Glomerular visceral epithelial cell (primary cell): ENCODE results near the gene COPZ1.
"Not testable (repeated sequence)": the region's sequence is repeated elsewhere in the genome, so short reads cannot be mapped to it uniquely, and the experiment has no call there.

Experiments
- DNase-seq: peaks from one replicate; pipeline ENCODE4 v3.0.0-alpha.2; 2016; ENCODE audit errors: extremely low spot score

COPZ1 gene, protein sequence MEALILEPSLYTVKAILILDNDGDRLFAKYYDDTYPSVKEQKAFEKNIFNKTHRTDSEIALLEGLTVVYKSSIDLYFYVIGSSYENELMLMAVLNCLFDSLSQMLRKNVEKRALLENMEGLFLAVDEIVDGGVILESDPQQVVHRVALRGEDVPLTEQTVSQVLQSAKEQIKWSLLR

DNA sequence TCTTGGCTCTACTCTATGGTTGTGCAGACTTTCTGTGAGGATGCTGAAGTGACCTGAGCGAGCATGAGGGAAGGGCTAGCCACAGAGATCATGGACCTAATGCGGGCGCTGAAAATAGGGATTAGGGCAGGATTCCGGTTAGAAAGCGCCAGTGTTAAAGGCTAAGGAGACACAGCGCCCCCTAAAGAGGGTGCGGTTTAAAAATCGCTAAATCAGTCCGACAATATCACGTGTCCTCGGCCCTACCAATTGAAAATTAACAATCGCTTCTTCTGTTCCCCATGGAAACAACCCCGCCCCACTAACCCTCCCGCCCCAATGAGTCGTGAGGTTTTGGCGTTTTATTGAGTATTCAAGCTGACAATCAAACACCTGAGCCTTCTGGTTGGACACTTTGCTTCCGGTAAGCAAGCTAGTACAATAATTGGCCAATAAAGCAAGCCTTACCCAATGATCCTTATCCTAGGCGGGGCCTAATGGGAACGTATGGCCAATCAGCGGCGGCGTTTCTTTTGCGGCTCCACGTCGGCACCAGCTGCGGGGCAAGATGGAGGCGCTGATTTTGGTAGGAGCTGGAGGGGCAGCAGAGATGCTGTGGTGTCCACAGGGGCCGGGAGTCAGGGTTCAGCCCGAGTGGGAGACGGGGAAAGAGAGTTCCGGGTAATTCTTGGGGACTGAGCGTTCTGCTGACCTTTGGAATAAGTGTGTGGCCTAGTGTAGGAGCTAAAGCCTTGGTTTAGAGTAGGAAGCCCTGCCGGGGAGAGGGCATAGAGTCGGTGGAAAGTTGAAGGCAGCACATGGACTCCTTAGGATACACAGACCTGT lies at the start of gene COPZ1:
Gene COPZ1, plus strand, starts transcription at position 515 of the 825 bp plus-strand sequence. Its CDS starts 33 bp downstream, at position 548.
- peak; percentile 99 for DNase-seq

DNA sequence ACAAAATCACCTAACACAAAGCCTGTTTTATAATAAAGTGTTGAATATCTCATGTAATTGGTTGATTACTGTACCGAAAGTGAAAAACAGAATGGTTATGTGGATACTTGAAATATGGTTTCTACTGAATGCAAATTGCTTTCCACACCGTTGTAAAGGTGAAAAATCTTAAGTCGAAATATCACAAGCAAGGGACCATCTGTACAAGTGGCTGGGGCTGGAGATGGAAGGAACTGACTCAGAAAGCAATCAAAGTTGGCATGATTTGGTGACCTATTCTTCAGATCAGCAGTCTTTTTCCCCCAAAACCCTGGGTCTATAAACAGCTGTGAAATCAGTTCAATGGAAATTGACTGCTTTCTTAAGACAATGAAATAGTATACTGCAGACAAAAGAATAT lies 48.6 kb upstream of the COPZ1 start:
- no peak for DNase-seq

DNA sequence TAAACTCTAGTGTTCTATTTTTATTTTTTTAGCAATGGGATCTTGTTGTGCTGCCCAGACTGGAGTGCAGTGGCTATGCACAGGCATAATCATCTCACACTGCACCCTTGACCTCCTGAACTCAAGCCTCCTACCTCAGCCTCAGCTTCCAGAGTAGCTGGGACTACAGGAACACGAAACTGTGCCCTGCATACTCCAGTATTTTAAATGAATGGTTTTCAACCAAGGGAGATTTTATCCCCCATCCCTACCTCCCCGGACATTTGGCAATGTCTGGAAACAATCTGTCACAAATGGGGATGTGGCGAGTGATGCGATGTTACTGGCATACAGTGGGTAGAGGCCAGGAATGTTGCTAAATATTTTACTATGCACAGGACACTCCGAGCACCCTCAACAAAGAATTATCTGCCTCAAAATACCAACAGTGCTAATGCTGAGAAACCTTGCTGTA lies 47.1 kb upstream of the COPZ1 start:
- peak; percentile 53 for DNase-seq

DNA sequence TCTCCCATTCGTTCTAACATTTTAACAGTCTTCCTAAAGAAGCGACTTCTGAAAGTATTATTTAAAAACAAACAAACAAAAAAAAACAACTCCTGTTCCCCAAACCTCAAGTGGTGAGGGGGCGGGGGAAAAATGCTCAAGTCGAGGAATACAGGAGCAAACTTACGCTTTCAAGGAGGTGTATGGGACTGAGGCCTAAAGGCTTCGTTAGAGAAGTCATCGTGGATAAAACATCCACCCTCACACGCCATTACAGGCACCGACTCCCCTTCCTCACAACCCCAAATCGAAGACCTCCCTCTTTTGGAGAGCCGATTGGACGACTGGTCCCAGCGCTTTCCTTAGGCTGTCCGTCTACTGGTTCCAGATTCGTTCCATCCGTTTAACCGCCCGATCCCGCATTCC lies 45.7 kb upstream of the COPZ1 start:
- DNase-seq, result no peak

- DNase-seq, result peak; percentile 99
These were observed 45.1 kb upstream of the COPZ1 start, which contains the start of gene CBX5 for GRCh38 chr12:54279632-54280467. Gene CBX5 (minus strand): TSS chr12:54280122. CDS start chr12:54257650, 22,472 bp downstream.

- DNase-seq, result peak; percentile 99
These were observed 44.3 kb upstream of the COPZ1 start, which contains the start of gene HNRNPA1 for GRCh38 chr12:54280468-54281260. Gene HNRNPA1 (plus strand): TSS chr12:54280726. CDS start chr12:54280808, 82 bp downstream.

- DNase-seq, result not testable (repeated sequence)
These were observed 43.7 kb upstream of the COPZ1 start for GRCh38 chr12:54281261-54281638.

DNA sequence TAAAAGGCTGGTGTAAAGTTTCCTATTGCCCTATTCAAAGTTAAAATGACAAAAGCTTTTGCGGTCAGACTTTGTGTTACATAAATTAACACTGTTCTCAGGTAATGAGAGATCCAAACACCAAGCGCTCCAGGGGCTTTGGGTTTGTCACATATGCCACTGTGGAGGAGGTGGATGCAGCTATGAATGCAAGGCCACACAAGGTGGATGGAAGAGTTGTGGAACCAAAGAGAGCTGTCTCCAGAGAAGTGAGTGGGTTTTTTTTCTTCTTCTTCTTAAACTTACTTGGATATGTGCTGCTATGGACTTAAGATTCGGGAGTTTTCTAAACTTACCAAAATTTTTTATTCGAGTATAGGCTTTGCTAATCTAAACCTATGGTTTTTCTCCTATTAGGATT lies 43.2 kb upstream of the COPZ1 start:
- not testable (repeated sequence) for DNase-seq

GRCh38 chr12:54282949-54283593 lies 41.9 kb upstream of the COPZ1 start:
- DNase-seq, result no peak

- DNase-seq, result not testable (repeated sequence)
These were observed 40.7 kb upstream of the COPZ1 start for GRCh38 chr12:54284070-54284780.

GRCh38 chr12:54285150-54286041 lies 39.5 kb upstream of the COPZ1 start:
- DNase-seq, result no peak

DNA sequence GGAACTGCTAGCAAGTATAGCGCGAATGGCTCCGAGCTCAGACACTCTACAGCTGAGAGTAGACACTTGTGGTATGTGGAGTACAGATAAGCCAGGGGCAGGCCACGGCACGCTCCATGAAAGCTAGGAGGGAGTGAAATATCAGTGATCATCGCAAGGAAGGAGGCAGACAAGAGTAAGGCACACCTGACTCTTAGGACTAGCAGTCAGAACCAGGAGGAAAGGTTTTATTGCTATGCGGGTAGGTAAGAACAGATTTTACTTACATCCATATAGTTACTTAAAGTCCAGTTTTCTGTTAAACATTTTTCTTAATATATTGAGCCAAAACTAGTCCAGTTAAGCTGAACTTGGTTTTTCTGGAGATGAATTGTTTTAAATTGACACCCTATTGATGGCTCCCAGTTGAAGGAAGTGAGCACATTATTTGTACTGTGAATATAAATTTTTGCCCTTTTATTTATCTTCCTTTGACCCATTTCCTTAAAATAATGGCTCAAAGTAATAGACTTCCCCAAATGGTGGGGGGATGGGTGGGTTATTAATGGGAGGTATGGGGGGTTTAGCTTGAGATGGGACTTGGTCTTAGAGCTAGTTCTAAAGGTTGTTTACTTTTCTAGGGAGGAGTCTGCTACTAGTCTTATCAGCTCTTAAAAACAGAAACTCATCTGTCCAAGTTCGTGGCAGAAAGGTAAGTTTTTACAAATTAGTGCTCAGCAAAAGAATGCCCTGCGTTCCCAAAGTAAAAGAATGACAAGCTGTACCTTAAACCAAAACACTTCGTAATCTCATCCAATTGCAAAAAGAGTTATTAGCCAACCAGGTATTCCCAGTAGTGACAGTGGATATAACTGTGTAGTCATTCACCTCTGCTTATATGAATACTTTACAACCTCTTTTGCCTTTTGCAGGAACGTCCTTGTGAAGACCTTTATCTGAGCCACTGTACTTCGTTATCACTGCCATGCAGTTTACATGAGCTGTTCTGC lies 38.6 kb upstream of the COPZ1 start:
- no peak for DNase-seq

GRCh38 chr12:54287261-54288157 lies 37.4 kb upstream of the COPZ1 start:
- DNase-seq, result no peak

GRCh38 chr12:54292083-54292930 lies 32.6 kb upstream of the COPZ1 start:
- DNase-seq, result no peak

GRCh38 chr12:54292931-54293241 lies 32.0 kb upstream of the COPZ1 start:
- DNase-seq, result no peak
